ENCODE results near the gene TBC1D22A.
A peak's percentile ranks its signal among the peaks of the same experiment; 100 is the strongest.
"Not testable (repeated sequence)": the region's sequence is repeated elsewhere in the genome, so short reads cannot be mapped to it uniquely, and the experiment has no call there.

Gene TBC1D22A

GRCh38 chr22:46815132-46815531 is 52.7 kb downstream of the TBC1D22A start:
- no peak for DNase-seq

- no peak for DNase-seq
These were observed 53.1 kb downstream of the TBC1D22A start for GRCh38 chr22:46815559-46815895.

GRCh38 chr22:46815896-46816731 is 53.7 kb downstream of the TBC1D22A start:
- peak; percentile 11 for DNase-seq

GRCh38 chr22:46817390-46817789 is 54.9 kb downstream of the TBC1D22A start:
- DNase-seq = not testable (repeated sequence)

- DNase-seq = no peak
These were observed 60.8 kb downstream of the TBC1D22A start for GRCh38 chr22:46823248-46823647.

- DNase-seq = no peak
These were observed 61.2 kb downstream of the TBC1D22A start for GRCh38 chr22:46823654-46824053.

- DNase-seq = no peak
These were observed 62.0 kb downstream of the TBC1D22A start for GRCh38 chr22:46824344-46824909.

GRCh38 chr22:46824980-46825544 is 62.6 kb downstream of the TBC1D22A start:
- DNase-seq = no peak

GRCh38 chr22:46826438-46827135 is 64.1 kb downstream of the TBC1D22A start:
- no peak for DNase-seq

- DNase-seq = no peak
These were observed 64.8 kb downstream of the TBC1D22A start for GRCh38 chr22:46827136-46827780.

GRCh38 chr22:46827781-46828180 is 65.3 kb downstream of the TBC1D22A start:
- DNase-seq = no peak

GRCh38 chr22:46828323-46828900 is 66.0 kb downstream of the TBC1D22A start:
- no peak for DNase-seq

GRCh38 chr22:46829117-46829891 is 66.9 kb downstream of the TBC1D22A start:
- no peak for DNase-seq

- no peak for DNase-seq
These were observed 67.7 kb downstream of the TBC1D22A start for GRCh38 chr22:46829941-46830715.

- DNase-seq = no peak
These were observed 68.4 kb downstream of the TBC1D22A start for GRCh38 chr22:46830841-46831240.

- no peak for DNase-seq
These were observed 70.8 kb downstream of the TBC1D22A start for GRCh38 chr22:46833228-46833627.

GRCh38 chr22:46834021-46834737 is 71.7 kb downstream of the TBC1D22A start:
- DNase-seq = no peak

- no peak for DNase-seq
These were observed 72.8 kb downstream of the TBC1D22A start for GRCh38 chr22:46835288-46835687.

GRCh38 chr22:46835693-46836092 is 73.2 kb downstream of the TBC1D22A start:
- no peak for DNase-seq

GRCh38 chr22:46841522-46841921 is 79.1 kb downstream of the TBC1D22A start:
- DNase-seq = no peak
